GM12891 (cell line): ENCODE measurements around the gene AQP9.

Experiments
- PAX5 ChIP-seq: IDR thresholded peaks from 2 replicates; pipeline ENCODE4 v1.6.1; 2011; ENCODE audit warnings: low read length, moderate library complexity, mild to moderate bottlenecking; ENCODE audit not compliant: insufficient read depth, severe bottlenecking
- POLR2A ChIP-seq: IDR thresholded peaks from 2 replicates; pipeline ENCODE4 v1.6.1; 2011; ENCODE audit warnings: low read depth, low read length, control low read depth
- POLR2AphosphoS5 ChIP-seq: IDR thresholded peaks from 2 replicates; pipeline ENCODE4 v1.6.1; 2011; ENCODE audit warnings: low read depth, low read length, control low read depth
- POU2F2 ChIP-seq: IDR thresholded peaks from 2 replicates; pipeline ENCODE4 v1.6.1; 2011; ENCODE audit warnings: low read depth, mild to moderate bottlenecking, control low read depth, low read length, moderate library complexity
- SPI1 ChIP-seq: IDR thresholded peaks from 2 replicates; pipeline ENCODE4 v1.6.1; 2011; ENCODE audit warnings: low read depth, low read length, control low read depth
- TAF1 ChIP-seq: IDR thresholded peaks from 2 replicates; pipeline ENCODE4 v1.6.1; 2011; ENCODE audit warnings: low read depth, low read length, control low read depth

DNA sequence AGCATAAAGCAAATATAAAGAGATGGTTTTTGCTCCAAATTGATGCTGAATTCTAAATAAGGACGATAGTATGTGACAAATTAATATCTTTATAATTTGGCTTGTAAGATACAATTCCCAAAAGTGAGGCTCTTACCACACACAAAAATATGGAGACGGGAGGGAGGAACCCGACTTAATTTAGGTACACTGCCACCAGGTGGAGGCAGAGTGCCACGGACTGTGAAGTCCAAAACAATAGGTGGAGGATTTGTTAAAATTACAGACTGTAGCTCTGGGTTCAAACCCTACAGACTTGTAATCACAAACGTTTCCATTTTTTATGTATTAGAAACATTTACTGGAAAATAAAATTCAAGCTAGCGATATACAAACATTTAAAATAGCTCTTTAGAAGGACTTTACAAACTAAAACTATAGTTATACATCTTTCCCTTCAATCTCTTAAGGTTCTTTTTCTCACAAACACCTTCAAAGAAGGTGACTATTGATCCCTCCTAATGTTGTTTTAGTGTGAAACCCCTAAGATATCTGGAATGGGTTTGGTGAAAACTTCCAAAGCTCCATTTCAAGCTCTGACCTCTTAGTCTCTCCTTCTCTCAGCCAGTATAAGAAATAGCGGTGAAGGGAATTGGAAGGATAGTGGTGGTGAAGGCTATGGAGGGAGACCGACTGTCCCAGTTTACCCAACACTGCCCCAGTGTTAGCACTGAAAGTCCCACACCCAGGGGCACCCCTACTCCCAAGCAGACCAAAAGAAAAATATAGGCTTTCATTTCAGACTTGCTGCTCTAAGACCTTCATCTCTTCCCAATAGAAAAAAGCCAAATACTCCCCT, 89.7 kb downstream of the AQP9 start:
- no peak for TF ChIP-seq POLR2A
- no peak for TF ChIP-seq POU2F2
- TF ChIP-seq POLR2AphosphoS5, result no peak
- TF ChIP-seq SPI1, result no peak; the same call in 1 of the 2 replicates
- no peak for TF ChIP-seq TAF1
- TF ChIP-seq PAX5, result no peak
